Uterus (tissue), 4 donors: ENCODE measurements around the gene DRD2. TPM values are rescaled to one million over a fixed set of nuclear protein-coding genes. Genes with fewer than 3 reads are reported as not detected.

Source experiments
- DNase-seq, 2 donors: peaks; one replicate each; pipeline ENCODE4 v3.0.0-alpha.2; 2019 to 2020
- H3K27ac ChIP-seq, 2 donors: fragments of 200-600 bp; sonication (generic); 1 replicate in 1 of 2; 2 replicates in 1 of 2; pipeline ENCODE4 v1.5.1; 2016 to 2018
- H3K27me3 ChIP-seq, 2 donors: fragments of 200-600 bp; sonication (generic); one replicate each; pipeline ENCODE4 v1.5.1; 2018 to 2019; ENCODE audit warnings: control low read depth in 1 of 2
- H3K36me3 ChIP-seq, 2 donors: fragments of 200-600 bp; sonication (generic); one replicate each; pipeline ENCODE4 v1.5.1; 2019; ENCODE audit warnings: control low read depth in 1 of 2
- H3K4me1 ChIP-seq, 2 donors: fragments of 200-600 bp; sonication (generic); one replicate each; pipeline ENCODE4 v1.5.1; 2018 to 2019; ENCODE audit warnings: control low read depth in 1 of 2
- H3K4me3 ChIP-seq, 2 donors: fragments of 200-600 bp; sonication (generic); 1 replicate in 1 of 2; 2 replicates in 1 of 2; pipeline ENCODE4 v1.5.1; 2018 to 2019; ENCODE audit warnings: mild to moderate bottlenecking in 1 of 2
- H3K9me3 ChIP-seq, 2 donors: fragments of 200-600 bp; sonication (generic); one replicate each; pipeline ENCODE4 v1.5.1; 2019; ENCODE audit warnings: control low read depth in 1 of 2
- POLR2A ChIP-seq, 2 donors: fragments of 450-650 bp; IDR thresholded peaks; one replicate each; pipeline ENCODE4 v1.6.1; 2016; ENCODE audit warnings: antibody characterized with exemption in 2 of 2, mild to moderate bottlenecking in 1 of 2, moderate library complexity in 1 of 2
- intact Hi-C: fragments of 100-400 bp; cut with DNase I; formaldehyde crosslinking; loops from one replicate; pipeline ENCODE4 v1.15.1; 2023; ENCODE audit warnings: low total_unique reads
- total RNA-seq, 4 donors: library from RNA; depleted of rRNA in 3 of 4; stranded (reverse); fragments of >200 nt in 3 of 4; gene quantifications; one replicate each; pipeline versions ENCODE4 v1.1.0 to v1.2.4, GENCODE V29; 2014 to 2023
- TF ChIP-seq, protein P1 (sequence below), 4 experiments: fragments of 200-600 bp in 2 of 4; fragments of 450-650 bp in 2 of 4; sonication (generic) in 2 of 4; IDR thresholded peaks; one replicate each; pipeline ENCODE4 v1.5.1; 2016 to 2019; ENCODE audit warnings: antibody characterized with exemption in 4 of 4, mild to moderate bottlenecking in 2 of 4, moderate library complexity in 1 of 4
- donor health status: DM: yes; HTN: yes; CAD: no.

The DRD2 gene
- total RNA-seq, 4 donors from 2014 or later, result not detected

DNA sequence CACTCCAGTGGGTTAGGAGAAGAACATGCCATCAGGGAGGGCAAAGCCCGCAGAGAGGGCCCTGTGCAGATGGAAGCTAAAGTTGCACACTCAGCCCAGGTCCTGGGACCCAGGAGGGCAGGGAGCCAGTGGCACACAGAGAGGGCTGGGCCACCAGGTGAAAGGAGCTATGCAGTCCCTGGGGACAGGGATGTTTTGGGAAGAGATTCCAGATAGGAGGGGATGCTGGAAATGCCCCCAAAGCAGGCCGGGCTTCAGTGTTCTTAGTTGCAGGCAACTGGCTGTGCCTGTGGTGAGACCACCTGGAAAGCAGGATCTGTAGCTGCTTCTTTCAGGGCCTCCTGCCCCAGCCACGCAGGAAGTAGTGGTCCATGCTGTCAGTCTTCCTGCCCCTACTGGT is 68.0 kb downstream of the DRD2 start:
- H3K27me3 ChIP-seq, result no peaks in the 10 kb centered on the region
- no peak for TF ChIP-seq POLR2A (IDR thresholded peaks at IDR 0.05)
- TF ChIP-seq, protein P1, sequence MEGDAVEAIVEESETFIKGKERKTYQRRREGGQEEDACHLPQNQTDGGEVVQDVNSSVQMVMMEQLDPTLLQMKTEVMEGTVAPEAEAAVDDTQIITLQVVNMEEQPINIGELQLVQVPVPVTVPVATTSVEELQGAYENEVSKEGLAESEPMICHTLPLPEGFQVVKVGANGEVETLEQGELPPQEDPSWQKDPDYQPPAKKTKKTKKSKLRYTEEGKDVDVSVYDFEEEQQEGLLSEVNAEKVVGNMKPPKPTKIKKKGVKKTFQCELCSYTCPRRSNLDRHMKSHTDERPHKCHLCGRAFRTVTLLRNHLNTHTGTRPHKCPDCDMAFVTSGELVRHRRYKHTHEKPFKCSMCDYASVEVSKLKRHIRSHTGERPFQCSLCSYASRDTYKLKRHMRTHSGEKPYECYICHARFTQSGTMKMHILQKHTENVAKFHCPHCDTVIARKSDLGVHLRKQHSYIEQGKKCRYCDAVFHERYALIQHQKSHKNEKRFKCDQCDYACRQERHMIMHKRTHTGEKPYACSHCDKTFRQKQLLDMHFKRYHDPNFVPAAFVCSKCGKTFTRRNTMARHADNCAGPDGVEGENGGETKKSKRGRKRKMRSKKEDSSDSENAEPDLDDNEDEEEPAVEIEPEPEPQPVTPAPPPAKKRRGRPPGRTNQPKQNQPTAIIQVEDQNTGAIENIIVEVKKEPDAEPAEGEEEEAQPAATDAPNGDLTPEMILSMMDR (IDR thresholded peaks at IDR 0.05), result no peak
- DNase-seq, result no peak
- no peak overlapping the region for H3K4me3 ChIP-seq
- intact Hi-C loops, result no loop called here
- H3K9me3 ChIP-seq, result no peaks in the 10 kb centered on the region
- H3K27ac ChIP-seq, result no peak overlapping the region
- no peaks in the 10 kb centered on the region for H3K36me3 ChIP-seq
- no peaks in the 10 kb centered on the region for H3K4me1 ChIP-seq

- H3K27ac ChIP-seq, result no peak overlapping the region
- DNase-seq, result no peak
- intact Hi-C loops, result no loop called here
Measured at GRCh38 chr11:113405724-113406478, 69.3 kb downstream of the DRD2 start.

GRCh38 chr11:113404859-113405430 is 70.3 kb downstream of the DRD2 start:
- H3K4me1 ChIP-seq, result no peaks in the 10 kb centered on the region
- no peaks in the 10 kb centered on the region for H3K27me3 ChIP-seq
- no peak overlapping the region for H3K27ac ChIP-seq
- intact Hi-C loops, result no loop called here
- H3K4me3 ChIP-seq, result no peak overlapping the region
- DNase-seq, result no peak
- H3K36me3 ChIP-seq, result no peaks in the 10 kb centered on the region
- TF ChIP-seq, protein P1 (IDR thresholded peaks at IDR 0.05), result no peak
- no peak for TF ChIP-seq POLR2A (IDR thresholded peaks at IDR 0.05)
- no peaks in the 10 kb centered on the region for H3K9me3 ChIP-seq

More at GRCh38 chr11:113405724-113406478, 69.3 kb downstream of the DRD2 start:
- Histone ChIP-seq H3K27me3 (no peaks in the 10 kb centered on the region), H3K4me1 (no peaks in the 10 kb centered on the region), H3K9me3 (no peaks in the 10 kb centered on the region), H3K36me3 (no peaks in the 10 kb centered on the region), H3K4me3 (no peak overlapping the region)
- no peak for TF ChIP-seq POLR2A (IDR thresholded peaks at IDR 0.05)
- TF ChIP-seq, protein P1 (IDR thresholded peaks at IDR 0.05), result no peak

GRCh38 chr11:113401718-113402117 is 73.5 kb downstream of the DRD2 start:
- H3K36me3 ChIP-seq, result no peaks in the 10 kb centered on the region
- intact Hi-C loops, result no loop called here
- no peaks in the 10 kb centered on the region for H3K9me3 ChIP-seq
- H3K4me1 ChIP-seq, result no peaks in the 10 kb centered on the region
- DNase-seq, result no peak
- no peaks in the 10 kb centered on the region for H3K27me3 ChIP-seq
- TF ChIP-seq, protein P1 (IDR thresholded peaks at IDR 0.05), result no peak
- no peak for TF ChIP-seq POLR2A (IDR thresholded peaks at IDR 0.05)
- H3K4me3 ChIP-seq, result no peak overlapping the region
- no peak overlapping the region for H3K27ac ChIP-seq

- Histone ChIP-seq H3K36me3 (no peaks in the 10 kb centered on the region), H3K27ac (no peak overlapping the region), H3K27me3 (no peaks in the 10 kb centered on the region), H3K9me3 (no peaks in the 10 kb centered on the region), H3K4me3 (no peak overlapping the region), H3K4me1 (no peaks in the 10 kb centered on the region)
- DNase-seq, result no peak
- TF ChIP-seq, protein P1 (IDR thresholded peaks at IDR 0.05), result no peak
- TF ChIP-seq POLR2A (IDR thresholded peaks at IDR 0.05), result no peak
- intact Hi-C loops, result no loop called here
Measured at GRCh38 chr11:113400631-113401230, 74.5 kb downstream of the DRD2 start.
